Glutamatergic neuron (in vitro differentiated cells): ENCODE data around the gene GRXCR2. TPM values are rescaled to one million over a fixed set of nuclear protein-coding genes. Genes with fewer than 3 reads are reported as not detected.

Experiments used
- DNase-seq: peaks from one replicate; pipeline ENCODE4 v3.0.0; 2022
- H3K27ac Mint-ChIP-seq: one replicate; pipeline ENCODE4 v1.8.0; 2020; ENCODE audit warnings: mild to moderate bottlenecking, mixed read lengths, inconsistent platforms; ENCODE audit not compliant: unreplicated experiment
- H3K27me3 Mint-ChIP-seq: one replicate; pipeline ENCODE4 v1.8.0; 2020; ENCODE audit warnings: mild to moderate bottlenecking, moderate library complexity, mixed read lengths, inconsistent platforms; ENCODE audit not compliant: unreplicated experiment
- H3K36me3 Mint-ChIP-seq: one replicate; pipeline ENCODE4 v1.8.0; 2020; ENCODE audit warnings: mild to moderate bottlenecking, mixed read lengths, inconsistent platforms; ENCODE audit not compliant: unreplicated experiment
- H3K4me1 Mint-ChIP-seq: one replicate; pipeline ENCODE4 v1.8.0; 2020; ENCODE audit warnings: mild to moderate bottlenecking, low read depth, mixed read lengths, inconsistent platforms; ENCODE audit not compliant: unreplicated experiment
- H3K4me3 Mint-ChIP-seq: one replicate; pipeline ENCODE4 v1.8.0; 2020; ENCODE audit warnings: mild to moderate bottlenecking, mixed read lengths, inconsistent platforms; ENCODE audit not compliant: unreplicated experiment
- H3K9me3 Mint-ChIP-seq: one replicate; pipeline ENCODE4 v1.8.0; 2020; ENCODE audit warnings: mild to moderate bottlenecking, moderate library complexity, mixed read lengths, inconsistent platforms; ENCODE audit not compliant: unreplicated experiment
- CTCF ChIP-seq: fragments of 200-600 bp; sonication (generic); IDR thresholded peaks from one replicate; pipeline ENCODE4 v1.5.0; 2021; ENCODE audit not compliant: partially characterized antibody, unreplicated experiment
- total RNA-seq: library from RNA; stranded (reverse); fragmentation: NEBNext Ultra II Directional; extraction: Animal tissue kit (Norgen Biotek cat#: 25700); gene quantifications from one replicate; pipeline ENCODE4 v1.2.1, GENCODE V29; 2021; ENCODE audit not compliant: unreplicated experiment

The GRXCR2 gene
- total RNA-seq, 1 donor from 2014 or later = not detected

- H3K27me3 Mint-ChIP-seq = no peaks in the 10 kb centered on the region
- H3K4me1 Mint-ChIP-seq = no peaks in the 10 kb centered on the region
- DNase-seq = no peak
- no peak for TF ChIP-seq CTCF
- no peaks in the 10 kb centered on the region for H3K9me3 Mint-ChIP-seq
- peaks cover 5% of the 10 kb centered on the region for H3K36me3 Mint-ChIP-seq
- H3K27ac Mint-ChIP-seq = no peak overlapping the region
- no peak overlapping the region for H3K4me3 Mint-ChIP-seq
These were observed 39.2 kb upstream of the GRXCR2 start for GRCh38 chr5:145912019-145912418.

GRCh38 chr5:145911164-145911563 is 38.4 kb upstream of the GRXCR2 start:
- no peak overlapping the region for H3K27ac Mint-ChIP-seq
- no peaks in the 10 kb centered on the region for H3K27me3 Mint-ChIP-seq
- TF ChIP-seq CTCF = no peak
- H3K4me3 Mint-ChIP-seq = no peak overlapping the region
- no peak for DNase-seq
- H3K4me1 Mint-ChIP-seq = no peaks in the 10 kb centered on the region
- H3K36me3 Mint-ChIP-seq = no peaks in the 10 kb centered on the region
- H3K9me3 Mint-ChIP-seq = no peaks in the 10 kb centered on the region

GRCh38 chr5:145908206-145908960 is 35.6 kb upstream of the GRXCR2 start:
- no peak overlapping the region for H3K27ac Mint-ChIP-seq

GRCh38 chr5:145906401-145906800 is 33.6 kb upstream of the GRXCR2 start:
- H3K9me3 Mint-ChIP-seq = no peaks in the 10 kb centered on the region
- no peak for TF ChIP-seq CTCF
- no peak overlapping the region for H3K4me3 Mint-ChIP-seq
- DNase-seq = no peak
- no peaks in the 10 kb centered on the region for H3K36me3 Mint-ChIP-seq
- no peaks in the 10 kb centered on the region for H3K4me1 Mint-ChIP-seq
- H3K27ac Mint-ChIP-seq = no peak overlapping the region
- H3K27me3 Mint-ChIP-seq = no peaks in the 10 kb centered on the region

More at GRCh38 chr5:145908206-145908960, 35.6 kb upstream of the GRXCR2 start:
- no peaks in the 10 kb centered on the region for H3K9me3 Mint-ChIP-seq
- no peaks in the 10 kb centered on the region for H3K36me3 Mint-ChIP-seq
- H3K4me1 Mint-ChIP-seq = no peaks in the 10 kb centered on the region
- TF ChIP-seq CTCF = no peak
- DNase-seq = no peak
- H3K4me3 Mint-ChIP-seq = no peak overlapping the region
- H3K27me3 Mint-ChIP-seq = no peaks in the 10 kb centered on the region

- Mint-ChIP-seq H3K4me1 (no peaks in the 10 kb centered on the region), H3K36me3 (peaks cover 6% of the 10 kb centered on the region), H3K9me3 (no peaks in the 10 kb centered on the region), H3K4me3 (no peak overlapping the region), H3K27me3 (no peaks in the 10 kb centered on the region), H3K27ac (no peak overlapping the region)
- TF ChIP-seq CTCF = no peak
- no peak for DNase-seq
These were observed 31.9 kb upstream of the GRXCR2 start for GRCh38 chr5:145904743-145905142.
